DND-41 (cell line): ENCODE data around the gene NDUFC2.

ENCODE experiments used
- ATAC-seq: fragments of 200-7000 bp; cut with Tn5 transposase; 3 replicates; pipeline ENCODE4 v1.9.1; 2021; ENCODE audit warnings: low read depth; ENCODE audit not compliant: insufficient read depth
- DNase-seq: peaks from one replicate; pipeline ENCODE4 v3.0.0-alpha.2; 2020
- H2AFZ ChIP-seq: 2 replicates; pipeline ENCODE4 v1.6.0; 2012; ENCODE audit warnings: low read depth, low read length
- H3K27ac ChIP-seq: 2 replicates; pipeline ENCODE4 v1.5.1; 2012; ENCODE audit warnings: low read length, inconsistent platforms
- H3K27me3 ChIP-seq: fragments of 200-600 bp; sonication (generic); 2 replicates; pipeline ENCODE4 v1.6.0; 2012; ENCODE audit warnings: low read length, mild to moderate bottlenecking, inconsistent platforms; ENCODE audit not compliant: insufficient read depth, poor library complexity
- H3K36me3 ChIP-seq: 2 replicates; pipeline ENCODE4 v1.5.1; 2012; ENCODE audit warnings: low read length, inconsistent platforms; ENCODE audit not compliant: insufficient read depth
- H3K4me1 ChIP-seq: 2 replicates; pipeline ENCODE4 v1.5.1; 2012; ENCODE audit warnings: mild to moderate bottlenecking, low read length; ENCODE audit not compliant: insufficient read depth
- H3K4me2 ChIP-seq: 2 replicates; pipeline ENCODE4 v1.6.0; 2012; ENCODE audit warnings: mild to moderate bottlenecking, moderate library complexity, low read length, inconsistent platforms; ENCODE audit not compliant: insufficient read depth
- H3K4me3 ChIP-seq, 2 experiments: fragments of 200-600 bp in 1 of 2; shearing (Covaris generic) in 1 of 2; 2 replicates each; pipeline ENCODE4 v1.5.1; 2012 to 2016; ENCODE audit warnings: inconsistent platforms in 2 of 2, low read length in 2 of 2, mild to moderate bottlenecking in 2 of 2, low read depth in 1 of 2, moderate library complexity in 1 of 2
- H3K79me2 ChIP-seq: 2 replicates; pipeline ENCODE4 v1.6.0; 2012; ENCODE audit warnings: low read length, inconsistent platforms; ENCODE audit not compliant: insufficient read depth
- H3K9ac ChIP-seq: 2 replicates; pipeline ENCODE4 v1.6.0; 2012; ENCODE audit warnings: low read depth, mild to moderate bottlenecking, inconsistent platforms, low read length, moderate library complexity
- H3K9me3 ChIP-seq: 2 replicates; pipeline ENCODE4 v1.5.1; 2012; ENCODE audit warnings: low read length, moderate library complexity, mild to moderate bottlenecking, inconsistent platforms; ENCODE audit not compliant: insufficient read depth, severe bottlenecking
- H4K20me1 ChIP-seq: 2 replicates; pipeline ENCODE4 v1.6.0; 2012; ENCODE audit warnings: low read length; ENCODE audit not compliant: insufficient read depth
- EZH2 ChIP-seq: IDR thresholded peaks from 3 replicates; pipeline ENCODE4 v1.6.1; 2012; ENCODE audit warnings: borderline replicate concordance, low read depth, mild to moderate bottlenecking, moderate library complexity, low read length, inconsistent platforms; ENCODE audit not compliant: severe bottlenecking
- TF ChIP-seq, protein P1 (sequence below): IDR thresholded peaks from 2 replicates; pipeline ENCODE4 v1.5.1; 2012; ENCODE audit warnings: borderline replicate concordance, low read length, moderate library complexity, mild to moderate bottlenecking; ENCODE audit not compliant: poor library complexity, severe bottlenecking; ENCODE audit errors: extremely low read depth

The NDUFC2 gene

GRCh38 chr11:78081583-78081982 is 1.9 kb upstream of the NDUFC2 start:
- Histone ChIP-seq H3K4me2 (no peak overlapping the region), H3K4me3 (no peak overlapping the region), H3K27me3 (no peaks in the 10 kb centered on the region), H3K79me2 (peaks cover 36% of the 10 kb centered on the region), H3K36me3 (peaks cover 12% of the 10 kb centered on the region), H4K20me1 (peaks cover 12% of the 10 kb centered on the region), H3K4me1 (peaks cover 41% of the 10 kb centered on the region), H3K9me3 (no peaks in the 10 kb centered on the region), H2AFZ (0 out of 2 replicates have a peak overlapping the region, but pooled peaks have one; percentile 93), H3K9ac (no peak overlapping the region), H3K27ac (no peak overlapping the region)
- no peak for ATAC-seq
- no peak for DNase-seq
- TF ChIP-seq, protein P1, sequence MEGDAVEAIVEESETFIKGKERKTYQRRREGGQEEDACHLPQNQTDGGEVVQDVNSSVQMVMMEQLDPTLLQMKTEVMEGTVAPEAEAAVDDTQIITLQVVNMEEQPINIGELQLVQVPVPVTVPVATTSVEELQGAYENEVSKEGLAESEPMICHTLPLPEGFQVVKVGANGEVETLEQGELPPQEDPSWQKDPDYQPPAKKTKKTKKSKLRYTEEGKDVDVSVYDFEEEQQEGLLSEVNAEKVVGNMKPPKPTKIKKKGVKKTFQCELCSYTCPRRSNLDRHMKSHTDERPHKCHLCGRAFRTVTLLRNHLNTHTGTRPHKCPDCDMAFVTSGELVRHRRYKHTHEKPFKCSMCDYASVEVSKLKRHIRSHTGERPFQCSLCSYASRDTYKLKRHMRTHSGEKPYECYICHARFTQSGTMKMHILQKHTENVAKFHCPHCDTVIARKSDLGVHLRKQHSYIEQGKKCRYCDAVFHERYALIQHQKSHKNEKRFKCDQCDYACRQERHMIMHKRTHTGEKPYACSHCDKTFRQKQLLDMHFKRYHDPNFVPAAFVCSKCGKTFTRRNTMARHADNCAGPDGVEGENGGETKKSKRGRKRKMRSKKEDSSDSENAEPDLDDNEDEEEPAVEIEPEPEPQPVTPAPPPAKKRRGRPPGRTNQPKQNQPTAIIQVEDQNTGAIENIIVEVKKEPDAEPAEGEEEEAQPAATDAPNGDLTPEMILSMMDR: no peak
- TF ChIP-seq EZH2: no peak

- peak overlapping the region; percentile 70; the same call in 1 of the 2 replicates for H3K4me2 ChIP-seq
- ATAC-seq: no peak
- TF ChIP-seq, protein P1: no peak
- no peak for TF ChIP-seq EZH2
- H3K9me3 ChIP-seq: no peaks in the 10 kb centered on the region
- H3K9ac ChIP-seq: no peak overlapping the region
- peaks cover 14% of the 10 kb centered on the region for H3K36me3 ChIP-seq
- peak overlapping the region; percentile 93 for H2AFZ ChIP-seq
- DNase-seq: peak; percentile 29
- peaks cover 44% of the 10 kb centered on the region for H3K4me1 ChIP-seq
- peak overlapping the region; percentile 92; the same call in 1 of the 2 replicates for H3K27ac ChIP-seq
- H4K20me1 ChIP-seq: peaks cover 14% of the 10 kb centered on the region
- H3K27me3 ChIP-seq: no peaks in the 10 kb centered on the region
- no peak overlapping the region for H3K4me3 ChIP-seq
- peaks cover 41% of the 10 kb centered on the region for H3K79me2 ChIP-seq
These were observed 1.3 kb upstream of the NDUFC2 start for GRCh38 chr11:78080818-78081495.

- Histone ChIP-seq H3K79me2 (peaks cover 48% of the 10 kb centered on the region), H3K9me3 (no peaks in the 10 kb centered on the region), H3K27ac (peak overlapping the region; percentile 92), H2AFZ (peak overlapping the region; percentile 93), H3K4me2 (peak overlapping the region; percentile 70), H4K20me1 (peaks cover 19% of the 10 kb centered on the region), H3K4me1 (peaks cover 50% of the 10 kb centered on the region), H3K9ac (peak overlapping the region; percentile 92), H3K36me3 (peaks cover 18% of the 10 kb centered on the region), H3K27me3 (no peaks in the 10 kb centered on the region), H3K4me3 (peak overlapping the region; percentile 73 to 88; a peak in 3 of 4 replicates)
- TF ChIP-seq, protein P1: no peak
- no peak for TF ChIP-seq EZH2
- ATAC-seq (no peak), DNase-seq (no peak)
These were observed 589 bp upstream of the NDUFC2 start for GRCh38 chr11:78080084-78080817.
